Activated T-helper 1 cell treated with Interleukin-2 at 50 U/mL for 16 hours (primary cell): ENCODE data around the gene KIAA0753.

Experiments
- DNase-seq: peaks from one replicate; pipeline ENCODE4 v3.0.0-alpha.2; 2020; ENCODE audit warnings: low read depth

KIAA0753 gene

DNA sequence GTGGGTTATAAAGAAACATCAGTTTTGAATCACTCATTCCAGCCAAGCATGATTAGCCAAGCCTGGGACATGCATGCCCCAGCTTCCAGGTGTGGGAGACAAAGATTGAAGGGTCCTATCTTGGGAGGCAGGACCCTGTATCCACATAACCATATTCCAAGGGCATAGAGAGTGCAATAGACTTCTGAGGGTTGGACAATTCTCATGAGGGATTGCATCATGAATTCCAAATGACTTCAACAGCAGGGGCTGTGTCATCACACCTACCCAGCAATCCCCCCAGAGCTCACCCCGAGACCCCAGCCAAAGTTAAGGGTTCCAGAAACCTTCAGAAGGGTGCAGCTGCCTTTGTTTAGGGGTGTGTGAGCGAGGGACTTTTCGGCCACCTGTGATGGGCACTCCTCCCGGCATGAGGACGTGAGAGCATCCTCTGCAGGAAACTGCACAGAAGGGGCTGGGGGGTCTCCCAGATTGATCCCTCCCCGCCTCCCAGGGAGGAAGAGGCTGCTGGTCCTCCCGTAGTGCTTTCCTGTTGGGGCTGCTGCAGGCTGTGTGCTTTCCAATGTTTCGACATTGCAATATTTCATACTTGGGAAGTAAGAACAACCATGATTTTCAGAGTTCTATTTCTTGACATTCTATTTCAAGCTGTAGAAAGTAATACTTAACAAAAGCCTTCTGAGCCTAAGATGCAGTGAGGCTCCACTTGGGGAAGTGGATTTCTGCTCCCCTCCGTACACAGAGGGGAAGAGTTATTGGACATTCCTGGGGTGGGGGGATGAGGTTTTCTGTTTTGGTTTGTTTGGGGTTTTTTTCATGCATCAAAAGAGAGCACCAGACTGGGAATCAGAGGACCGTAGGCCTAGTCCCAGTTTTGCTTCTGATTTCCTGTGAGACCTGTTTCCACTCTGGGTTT, 70.9 kb downstream of the KIAA0753 start:
- DNase-seq: no peak

DNA sequence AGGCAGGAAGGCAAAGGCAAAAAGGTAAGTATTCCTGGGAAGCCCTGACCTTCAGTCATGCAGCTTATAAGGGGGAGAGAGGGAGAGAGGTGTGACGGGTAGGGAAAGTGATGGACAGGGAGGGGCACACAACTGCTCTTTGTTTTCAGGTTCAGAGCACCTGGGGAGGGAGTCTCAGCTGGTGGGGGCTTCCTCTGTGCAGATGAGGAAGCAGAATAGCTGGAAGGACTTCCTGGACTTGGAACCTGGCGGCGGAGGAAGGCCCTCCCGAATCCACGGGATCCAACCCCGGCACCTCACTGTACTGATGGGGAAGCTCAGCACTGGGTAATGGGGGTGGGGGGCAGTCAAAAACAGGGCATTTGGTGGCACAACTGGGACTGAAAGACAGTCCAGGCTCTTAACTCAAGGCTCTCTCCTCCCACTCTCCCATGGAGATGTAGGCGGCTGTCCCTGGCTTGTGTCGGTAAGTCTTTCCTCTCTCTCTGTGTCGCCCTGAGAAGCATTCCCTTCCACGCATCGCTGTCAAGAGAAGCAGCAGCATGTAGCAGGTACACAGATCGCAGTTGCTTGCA, 72.2 kb downstream of the KIAA0753 start:
- DNase-seq: no peak

DNA sequence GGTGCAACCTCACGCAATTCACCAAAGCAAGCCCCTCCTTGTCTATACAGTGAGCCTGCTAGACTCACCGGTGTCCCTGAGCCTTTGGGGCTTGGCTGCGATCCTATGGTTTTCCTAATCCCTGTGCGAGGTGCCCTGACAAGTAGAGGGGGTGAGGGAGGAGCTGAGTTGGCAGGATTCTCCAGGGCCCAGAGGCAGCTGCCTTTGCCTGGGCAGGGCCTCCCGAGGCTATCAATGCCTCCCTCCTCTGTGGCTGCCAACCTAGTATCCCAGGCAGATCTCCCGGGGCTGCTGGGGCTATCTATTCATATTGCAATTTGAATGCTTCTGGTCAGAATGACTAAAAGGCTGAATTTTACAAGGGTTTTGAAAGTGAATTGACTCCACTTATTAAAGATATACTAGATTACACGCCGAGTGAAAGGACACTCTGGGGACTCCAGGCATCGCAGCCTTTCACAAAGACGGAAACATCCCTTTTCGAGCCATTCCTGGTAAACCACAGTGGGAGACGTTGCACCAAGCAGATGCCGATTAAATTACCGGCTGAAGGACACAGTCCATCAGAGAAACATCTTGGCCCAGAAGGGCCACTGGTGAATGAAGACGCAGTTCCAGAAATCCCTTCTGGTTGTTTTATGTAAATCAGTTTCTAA, 72.9 kb downstream of the KIAA0753 start:
- DNase-seq: no peak

DNA sequence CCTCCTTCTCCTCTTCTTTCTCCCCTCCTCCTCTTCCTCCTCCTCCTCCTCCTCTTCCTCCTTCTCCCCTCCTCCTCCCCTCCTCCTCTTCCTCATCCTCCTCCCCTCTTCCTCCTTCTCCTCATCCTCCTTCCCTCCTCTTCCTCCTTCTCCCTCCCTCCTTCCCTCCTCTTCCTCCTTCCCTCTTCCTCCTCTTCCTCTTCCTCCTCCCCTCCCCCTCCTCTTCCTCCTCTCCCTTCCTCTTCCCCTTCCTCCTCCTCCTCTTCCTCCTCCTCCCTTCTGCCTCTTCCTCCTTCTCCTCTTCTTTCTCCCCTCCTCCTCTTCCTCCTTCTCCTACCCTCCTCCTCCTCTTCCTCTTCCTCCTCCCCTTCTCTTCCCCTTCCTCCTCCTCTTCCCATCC, 79.1 kb downstream of the KIAA0753 start:
- DNase-seq: no peak

- no peak for DNase-seq
These were observed 80.0 kb downstream of the KIAA0753 start for GRCh38 chr17:6560496-6560895.

GRCh38 chr17:6559753-6560215, 80.7 kb downstream of the KIAA0753 start:
- no peak for DNase-seq

GRCh38 chr17:6558932-6559752, 81.4 kb downstream of the KIAA0753 start:
- DNase-seq: no peak

GRCh38 chr17:6558276-6558675, 82.2 kb downstream of the KIAA0753 start:
- DNase-seq: no peak

- no peak for DNase-seq
These were observed 83.5 kb downstream of the KIAA0753 start for GRCh38 chr17:6557040-6557438.

GRCh38 chr17:6556121-6557039, 84.1 kb downstream of the KIAA0753 start, which contains the start of gene PITPNM3:
Gene PITPNM3 (minus strand): TSS chr17:6556555. CDS start chr17:6556406, 149 bp downstream.
- no peak for DNase-seq

- DNase-seq: no peak
These were observed 85.0 kb downstream of the KIAA0753 start for GRCh38 chr17:6555331-6556120.

- no peak for DNase-seq
These were observed 85.6 kb downstream of the KIAA0753 start for GRCh38 chr17:6554871-6555330.

DNA sequence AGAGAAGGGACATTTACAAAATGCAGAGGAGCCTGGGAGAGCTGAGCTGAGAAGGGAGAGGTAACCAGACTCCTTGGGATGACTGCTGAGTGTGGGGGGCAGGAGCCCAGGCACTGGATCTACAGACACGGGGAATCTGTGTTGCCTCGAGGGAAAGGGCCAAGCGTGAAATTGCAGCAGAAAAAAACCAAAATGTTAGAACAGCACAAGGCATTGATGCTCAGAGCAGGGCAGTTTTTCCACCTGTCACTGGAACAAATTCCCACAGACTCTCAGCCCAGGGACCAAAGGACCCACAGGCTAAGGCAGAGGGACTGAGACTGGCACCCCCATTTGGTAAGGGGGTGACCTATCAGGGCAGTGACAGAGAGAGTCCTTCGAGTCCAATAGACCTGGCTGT, 86.2 kb downstream of the KIAA0753 start:
- no peak for DNase-seq

DNA sequence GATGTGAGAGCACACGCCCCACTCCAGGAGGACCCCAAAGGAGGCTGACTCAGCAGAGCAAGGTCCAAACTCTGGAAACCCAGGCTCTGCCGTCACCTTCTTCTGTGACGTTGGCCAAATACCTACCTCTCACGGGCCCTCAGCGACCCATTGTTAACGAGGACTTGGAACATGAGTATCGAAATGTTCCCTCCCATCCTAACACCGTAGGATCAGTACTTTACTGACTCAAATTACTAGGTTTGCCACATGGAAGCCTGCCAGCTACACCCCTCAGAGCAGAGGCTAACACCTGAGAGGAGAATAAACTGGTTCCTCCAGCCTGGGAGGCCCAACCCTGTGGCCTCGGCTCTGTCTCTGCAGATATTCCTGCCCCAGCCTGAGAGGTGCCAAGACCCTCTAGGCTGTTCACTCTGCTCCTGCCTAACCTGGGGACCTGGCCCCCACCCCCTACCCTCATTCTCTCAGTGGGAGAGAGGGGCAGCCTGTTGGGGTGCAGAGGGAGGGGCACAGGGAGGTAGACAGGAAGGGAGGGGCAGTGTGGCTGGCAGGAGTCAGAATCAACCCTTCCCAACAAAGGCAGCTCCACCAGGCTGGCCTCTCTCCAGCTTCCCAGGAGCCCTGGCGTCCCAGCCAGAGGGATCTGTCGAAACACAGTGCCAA, 88.5 kb downstream of the KIAA0753 start:
- no peak for DNase-seq

GRCh38 chr17:6551356-6551755, 89.2 kb downstream of the KIAA0753 start:
- no peak for DNase-seq

- no peak for DNase-seq
These were observed 91.0 kb downstream of the KIAA0753 start for GRCh38 chr17:6549384-6550036.

DNA sequence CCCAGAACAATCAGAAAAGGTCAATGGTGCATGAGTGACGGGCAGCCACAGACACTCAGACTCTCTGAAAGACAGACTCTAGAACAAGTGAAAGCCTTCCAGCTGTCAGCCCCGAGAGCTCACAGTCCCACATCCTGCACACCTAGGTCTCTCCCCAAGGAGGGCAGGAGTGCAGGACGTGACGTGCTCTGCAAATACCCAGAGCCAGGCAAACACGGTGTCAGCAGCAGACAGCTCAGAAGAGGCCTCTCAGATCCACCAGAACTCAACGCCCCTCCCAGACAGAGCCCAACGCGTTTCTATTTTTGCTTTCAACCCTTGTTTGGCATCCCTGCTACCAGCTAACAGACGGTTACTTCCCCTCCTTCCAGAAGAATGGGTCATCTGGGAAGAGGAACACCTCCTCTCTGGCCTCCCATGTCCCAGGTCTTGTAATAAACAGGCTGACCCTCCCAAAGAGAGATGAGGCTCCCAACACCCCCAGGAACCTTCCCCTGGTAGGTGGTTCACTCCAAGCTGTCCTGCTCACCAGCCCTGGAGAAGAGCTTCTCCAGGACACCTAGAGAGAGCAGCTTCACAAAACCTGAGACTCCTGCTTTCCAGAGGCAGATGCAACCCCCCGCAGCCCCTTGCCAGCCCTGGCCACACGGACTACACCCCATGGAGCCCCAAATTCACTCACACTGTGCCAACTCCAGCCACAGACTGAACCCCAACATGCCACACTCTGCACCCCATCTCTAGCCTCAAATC, 91.8 kb downstream of the KIAA0753 start:
- no peak for DNase-seq

- DNase-seq: no peak
These were observed 92.5 kb downstream of the KIAA0753 start for GRCh38 chr17:6548034-6548433.
